GM20431 (cell line): ENCODE measurements around the gene JAM3.

Experiments
- in situ Hi-C: fragments of 300-500 bp; cut with MseI, MboI; formaldehyde crosslinking; loops from one replicate; pipeline ENCODE4 v1.15.0; 2020; ENCODE audit warnings: low sequenced_read_pairs; ENCODE audit not compliant: unreplicated experiment

Gene JAM3

GRCh38 chr11:134068829-134069425 lies at the start of gene JAM3:
TSS of gene JAM3 (plus strand) at chr11:134069072. CDS start at chr11:134069084, 12 bp downstream.
- in situ Hi-C loops, result no loop called here

- in situ Hi-C loops, result no loop called here
Observed at GRCh38 chr11:134019500-134019899, 49.4 kb upstream of the JAM3 start.

- in situ Hi-C loops, result no loop called here
Observed at GRCh38 chr11:134020598-134020997, 48.3 kb upstream of the JAM3 start.

- in situ Hi-C loops, result no loop called here
Observed at GRCh38 chr11:134021326-134021725, 47.5 kb upstream of the JAM3 start.

- in situ Hi-C loops, result no loop called here
Observed at GRCh38 chr11:134022748-134023147, 46.1 kb upstream of the JAM3 start.

- in situ Hi-C loops, result no loop called here
Observed at GRCh38 chr11:134024420-134025081, 44.3 kb upstream of the JAM3 start.

GRCh38 chr11:134025082-134025429 lies 43.8 kb upstream of the JAM3 start:
- in situ Hi-C loops, result no loop called here

GRCh38 chr11:134026655-134027343 lies 42.1 kb upstream of the JAM3 start:
- in situ Hi-C loops, result no loop called here

- in situ Hi-C loops, result no loop called here
Observed at GRCh38 chr11:134027671-134028070, 41.2 kb upstream of the JAM3 start.

- in situ Hi-C loops, result no loop called here
Observed at GRCh38 chr11:134028368-134028920, 40.4 kb upstream of the JAM3 start.

GRCh38 chr11:134030853-134031252 lies 38.0 kb upstream of the JAM3 start:
- in situ Hi-C loops, result no loop called here

- in situ Hi-C loops, result no loop called here
Observed at GRCh38 chr11:134032043-134032442, 36.8 kb upstream of the JAM3 start.

GRCh38 chr11:134032501-134033091 lies 36.3 kb upstream of the JAM3 start:
- in situ Hi-C loops, result no loop called here

GRCh38 chr11:134033276-134033675 lies 35.6 kb upstream of the JAM3 start:
- in situ Hi-C loops, result no loop called here

GRCh38 chr11:134033696-134034491 lies 35.0 kb upstream of the JAM3 start:
- in situ Hi-C loops, result no loop called here

GRCh38 chr11:134034496-134035381 lies 34.1 kb upstream of the JAM3 start:
- in situ Hi-C loops, result no loop called here

GRCh38 chr11:134036492-134037045 lies 32.3 kb upstream of the JAM3 start:
- in situ Hi-C loops, result no loop called here

GRCh38 chr11:134037046-134037908 lies 31.6 kb upstream of the JAM3 start:
- in situ Hi-C loops, result no loop called here
